Fibroblast of lung (primary cell): Measurements from ENCODE around the gene FGD4.

ENCODE experiments used
- EZH2 ChIP-seq: IDR thresholded peaks from 2 replicates; pipeline ENCODE4 v1.5.1; 2012; ENCODE audit warnings: low read length, control low read depth, mild to moderate bottlenecking; ENCODE audit errors: missing control alignments
- TF ChIP-seq, protein P1 (sequence below), 2 donors: IDR thresholded peaks in 1 of 2; conservative IDR thresholded peaks in 1 of 2; 1 replicate in 1 of 2; 2 replicates in 1 of 2; pipeline ENCODE4 v1.5.1; 2011 to 2012; ENCODE audit warnings: low read length in 2 of 2, control low read depth in 1 of 2, inconsistent platforms in 1 of 2, low read depth in 1 of 2, mild to moderate bottlenecking in 1 of 2

DNA sequence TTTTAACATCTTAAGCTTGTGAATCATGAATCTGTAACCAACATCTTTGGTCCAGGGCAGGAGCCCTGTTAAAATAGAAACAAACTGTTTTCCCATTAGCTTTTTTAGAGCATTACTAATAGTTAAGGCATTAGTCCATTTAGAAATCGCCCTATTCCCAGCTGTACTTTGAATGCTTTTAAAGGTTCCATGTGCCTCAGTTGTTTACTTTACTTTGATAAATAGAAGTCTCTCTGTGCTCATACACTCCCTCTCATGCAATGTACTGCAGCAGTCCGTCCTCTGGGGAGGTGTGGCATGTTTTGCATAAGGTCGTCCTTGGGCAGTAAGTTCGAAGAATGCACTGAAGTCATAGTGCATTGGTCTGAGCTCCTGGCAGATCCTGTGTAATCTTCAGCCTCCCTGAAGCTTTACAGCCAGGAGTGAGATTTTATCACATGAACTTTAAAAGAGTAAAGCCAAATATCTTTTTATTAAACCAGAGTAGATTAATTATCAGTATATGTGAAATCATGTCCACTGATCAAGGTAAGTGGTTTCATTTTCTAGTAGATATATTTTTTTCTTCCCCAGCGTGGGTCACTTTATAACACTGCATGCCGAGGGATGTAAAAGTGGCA lies 134.7 kb downstream of the FGD4 start:
- no peak for TF ChIP-seq EZH2
- TF ChIP-seq, protein P1, sequence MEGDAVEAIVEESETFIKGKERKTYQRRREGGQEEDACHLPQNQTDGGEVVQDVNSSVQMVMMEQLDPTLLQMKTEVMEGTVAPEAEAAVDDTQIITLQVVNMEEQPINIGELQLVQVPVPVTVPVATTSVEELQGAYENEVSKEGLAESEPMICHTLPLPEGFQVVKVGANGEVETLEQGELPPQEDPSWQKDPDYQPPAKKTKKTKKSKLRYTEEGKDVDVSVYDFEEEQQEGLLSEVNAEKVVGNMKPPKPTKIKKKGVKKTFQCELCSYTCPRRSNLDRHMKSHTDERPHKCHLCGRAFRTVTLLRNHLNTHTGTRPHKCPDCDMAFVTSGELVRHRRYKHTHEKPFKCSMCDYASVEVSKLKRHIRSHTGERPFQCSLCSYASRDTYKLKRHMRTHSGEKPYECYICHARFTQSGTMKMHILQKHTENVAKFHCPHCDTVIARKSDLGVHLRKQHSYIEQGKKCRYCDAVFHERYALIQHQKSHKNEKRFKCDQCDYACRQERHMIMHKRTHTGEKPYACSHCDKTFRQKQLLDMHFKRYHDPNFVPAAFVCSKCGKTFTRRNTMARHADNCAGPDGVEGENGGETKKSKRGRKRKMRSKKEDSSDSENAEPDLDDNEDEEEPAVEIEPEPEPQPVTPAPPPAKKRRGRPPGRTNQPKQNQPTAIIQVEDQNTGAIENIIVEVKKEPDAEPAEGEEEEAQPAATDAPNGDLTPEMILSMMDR (conservative IDR thresholded peaks at IDR 0.05 in 1 of 2, IDR thresholded peaks at IDR 0.05 in 1 of 2; ENCODE audit: low read depth in 1 of 2, low read length in 2 of 2) = no peak
